Kidney (tissue), 14 donors: ENCODE measurements around the gene TBX10. TPM values are rescaled to one million over a fixed set of nuclear protein-coding genes. Genes with fewer than 3 reads are reported as not detected.
"Not testable (repeated sequence)": the region's sequence is repeated elsewhere in the genome, so short reads cannot be mapped to it uniquely, and the experiment has no call there.

Experiments
- DNase-seq, 5 donors: peaks; one replicate each; pipeline ENCODE4 v3.0.0-alpha.2; 2013 to 2020
- FAIRE-seq: peaks from 2 replicates; lab custom pipeline; 2012; peaks lifted over from hg19 to GRCh38; lab: Jason Lieb, UNC
- H3K27ac ChIP-seq, 2 donors: one replicate each; pipeline ENCODE4 v1.7.0; 2013; ENCODE audit warnings: low read depth in 2 of 2, low read length in 2 of 2, inconsistent platforms in 1 of 2
- H3K27me3 ChIP-seq: one replicate; pipeline ENCODE4 v1.7.1; 2013; ENCODE audit warnings: low read length, inconsistent platforms; ENCODE audit not compliant: control insufficient read depth, insufficient read depth
- H3K36me3 ChIP-seq, 3 donors: one replicate each; pipeline versions ENCODE4 v1.7.0 to v1.7.1; 2013; ENCODE audit warnings: low read length in 3 of 3, control low read depth in 1 of 3, inconsistent platforms in 1 of 3; ENCODE audit not compliant: insufficient read depth in 3 of 3, control insufficient read depth in 2 of 3
- H3K4me1 ChIP-seq, 3 donors: one replicate each; pipeline versions ENCODE4 v1.7.0 to v1.7.1; 2013; ENCODE audit warnings: low read length in 3 of 3, inconsistent platforms in 1 of 3, low read depth in 1 of 3; ENCODE audit not compliant: control insufficient read depth in 2 of 3, insufficient read depth in 2 of 3
- H3K4me3 ChIP-seq, 3 donors: one replicate each; pipeline versions ENCODE4 v1.7.0 to v1.8.1; 2013; ENCODE audit warnings: low read length in 3 of 3, control low read depth in 1 of 3, inconsistent platforms in 1 of 3
- H3K9ac ChIP-seq, 3 donors: one replicate each; pipeline versions ENCODE4 v1.7.0 to v1.7.1; 2013; ENCODE audit warnings: low read length in 3 of 3, control low read depth in 1 of 3, inconsistent platforms in 1 of 3
- H3K9me3 ChIP-seq, 3 donors: one replicate each; pipeline versions ENCODE4 v1.7.0 to v1.7.1; 2013; ENCODE audit warnings: low read length in 3 of 3, control low read depth in 1 of 3, inconsistent platforms in 1 of 3; ENCODE audit not compliant: control insufficient read depth in 2 of 3, insufficient read depth in 1 of 3
- CTCF ChIP-seq: IDR thresholded peaks from 3 replicates; pipeline ENCODE4 v1.5.1; 2012; ENCODE audit warnings: mild to moderate bottlenecking, moderate library complexity, borderline replicate concordance; ENCODE audit not compliant: insufficient read depth; ENCODE audit errors: extremely low read depth
- intact Hi-C: fragments of 100-400 bp; cut with DNase I; formaldehyde crosslinking; loops from one replicate; pipeline ENCODE4 v1.11.1; 2022
- polyA plus RNA-seq: library from polyadenylated mRNA; stranded (reverse); fragments of 350-450 nt; fragmentation: Illumina TruSeq; extraction: RNeasy Lipid Tissue Mini Kit (QIAGEN cat#74804); gene quantifications from one replicate; pipeline ENCODE4 v1.2.3, GENCODE V29; 2014; ENCODE audit warnings: low read depth, low replicate concordance; ENCODE audit not compliant: insufficient read depth
- total RNA-seq: library from RNA; stranded (reverse); fragmentation: NEBNext Ultra II Directional; extraction: Animal tissue kit (Norgen Biotek cat#: 25700); gene quantifications from one replicate; pipeline ENCODE4 v1.2.1, GENCODE V29; 2021
- donor health status: control.
- donor health status: control.
- donor health status: control.
- donor health status: control.
- donor health status: control.
- donor health status: DM: yes; HTN: yes; CAD: no.
- donor health status: Normal renal cell carcinoma (clear cell type).

TBX10 gene
- total and polyA plus RNA-seq, 2 donors from 2014 or later = not detected

- no peak for FAIRE-seq
- TF ChIP-seq CTCF = no peak
- intact Hi-C loops = no loop called here
Measured at GRCh38 chr11:67594480-67594879, 45.1 kb downstream of the TBX10 start.

GRCh38 chr11:67593565-67593905 is 46.0 kb downstream of the TBX10 start:
- no peaks in the 10 kb centered on the region for H3K9me3 ChIP-seq
- FAIRE-seq = no peak
- no peak for TF ChIP-seq CTCF
- H3K27ac ChIP-seq = peak overlapping the region in 1 of 2 donors; percentile 2
- H3K4me3 ChIP-seq = no peak overlapping the region
- H3K36me3 ChIP-seq = no peaks in the 10 kb centered on the region
- no peaks in the 10 kb centered on the region for H3K27me3 ChIP-seq
- intact Hi-C loops = no loop called here
- H3K4me1 ChIP-seq = no peaks in the 10 kb centered on the region
- no peak for DNase-seq
- H3K9ac ChIP-seq = no peak overlapping the region

More at GRCh38 chr11:67594480-67594879, 45.1 kb downstream of the TBX10 start:
- Histone ChIP-seq H3K4me1 (no peaks in the 10 kb centered on the region), H3K4me3 (no peak overlapping the region), H3K27me3 (no peaks in the 10 kb centered on the region), H3K9me3 (no peaks in the 10 kb centered on the region), H3K36me3 (no peaks in the 10 kb centered on the region), H3K9ac (no peak overlapping the region), H3K27ac (no peak overlapping the region)
- no peak for DNase-seq

- TF ChIP-seq CTCF = no peak
- H3K27me3 ChIP-seq = no peaks in the 10 kb centered on the region
- H3K9ac ChIP-seq = no peak overlapping the region
- H3K27ac ChIP-seq = no peak overlapping the region
- H3K9me3 ChIP-seq = no peaks in the 10 kb centered on the region
- FAIRE-seq (no peak), DNase-seq (no peak)
- intact Hi-C loops = no loop called here
- H3K4me3 ChIP-seq = no peak overlapping the region
- H3K4me1 ChIP-seq = no peaks in the 10 kb centered on the region
- H3K36me3 ChIP-seq = no peaks in the 10 kb centered on the region
Measured at GRCh38 chr11:67592880-67593564, 46.5 kb downstream of the TBX10 start.

- FAIRE-seq, H3K4me1 ChIP-seq, intact Hi-C loops, H3K9ac ChIP-seq, H3K27me3 ChIP-seq, H3K4me3 ChIP-seq, DNase-seq, H3K9me3 ChIP-seq, H3K27ac ChIP-seq, H3K36me3 ChIP-seq: not testable (repeated sequence)
Measured at GRCh38 chr11:67588899-67589415, 50.6 kb downstream of the TBX10 start.
